ENCODE results near the gene BCL2.

GRCh38 chr18:63082366-63083019 lies 237.1 kb downstream of the BCL2 start:
- TF ChIP-seq CTCF (conservative IDR thresholded peaks at IDR 0.05; ENCODE audit: low read length) (no peak), EZH2phosphoT487 (IDR thresholded peaks at IDR 0.05; ENCODE audit: borderline replicate concordance, low read depth, low read length) (no peak)
